ENCODE results near the gene IAH1.

- TF ChIP-seq ZBTB8A (tag by site-specific recombination; IDR thresholded peaks at IDR 0.05) (no peak), PBX3 (CRISPR knock-in tag; IDR thresholded peaks at IDR 0.05) (no peak), CTCF (tag by site-specific recombination; IDR thresholded peaks at IDR 0.05) (no peak), ZSCAN5A (tag by site-specific recombination; IDR thresholded peaks at IDR 0.05) (no peak), PRDM6 (tag by site-specific recombination; IDR thresholded peaks at IDR 0.05) (no peak), PATZ1 (tag by site-specific recombination; IDR thresholded peaks at IDR 0.05) (no peak), YY1 (tag by site-specific recombination; IDR thresholded peaks at IDR 0.05) (no peak)
Measured at GRCh38 chr2:9518163-9518562, 43.8 kb downstream of the IAH1 start.

Data from HEK293 (cell line).